ENCODE measurements around the gene CEP55. TPM values are rescaled to one million over a fixed set of nuclear protein-coding genes. Genes with fewer than 3 reads are reported as not detected.

Gene CEP55
- total RNA-seq = 10 to 100 TPM; 50.5 to 51.7 TPM

GRCh38 chr10:93496322-93497041, at the start of gene CEP55:
CEP55 (plus strand) TSS chr10:93496612; CDS start chr10:93500052, 3,440 bp downstream.

GRCh38 chr10:93482145-93482834, 14.1 kb upstream of the CEP55 start, which contains the start of gene MYOF:
MYOF (minus strand) TSS chr10:93482334; CDS start chr10:93482194, 140 bp downstream.

GRCh38 chr10:93566435-93567276, 70.2 kb downstream of the CEP55 start, which contains the start of gene FFAR4:
FFAR4 (plus strand) TSS chr10:93566665; CDS start chr10:93566721, 56 bp downstream.

Other genes with a start within 250 kb of the CEP55 start
- gene MYOF, start 14.3 kb upstream of the CEP55 start, total RNA-seq = under 1 TPM; 0.25 to 0.31 TPM
- not detected for gene FFAR4, start 70.1 kb downstream of the CEP55 start, total RNA-seq
- not detected for gene RBP4, start 104.6 kb downstream of the CEP55 start, total RNA-seq
- gene PDE6C, start 115.9 kb downstream of the CEP55 start, total RNA-seq = not detected
- gene FRA10AC1, start 206.0 kb downstream of the CEP55 start, total RNA-seq = 10 to 100 TPM; 13.1 to 13.2 TPM

All from activated naive CD4-positive, alpha-beta T cell treated with anti-CD3 and anti-CD28 coated beads, Interleukin-2, amount 10 ng/mL, durations not matched to agents 5 hours and 36 hours (primary cell).